WTC11 (cell line): ENCODE measurements around the gene PLEKHN1. TPM values are rescaled to one million over a fixed set of nuclear protein-coding genes. Genes with fewer than 3 reads are reported as not detected.
A peak's percentile ranks its signal among the peaks of the same experiment; 100 is the strongest.

ENCODE experiments used
- ATAC-seq: fragments of 200-7000 bp; cut with Tn5 transposase; 2 replicates; pipeline ENCODE4 v1.10.0; 2021; ENCODE audit warnings: mild to moderate bottlenecking, moderate library complexity
- CTCF ChIA-PET: fragments of 300-600 bp; sonication (Branson Sonifier 250); formaldehyde crosslinking; loops from one replicate; lab custom pipeline; 2021; ENCODE audit warnings: antibody characterized with exemption; lab: Charles Lee
- POLR2A ChIA-PET: fragments of 350-600 bp; sonication (Branson Sonifier 250); formaldehyde crosslinking; loops from one replicate; lab custom pipeline; 2021; ENCODE audit warnings: antibody characterized with exemption; lab: Charles Lee
- DNase-seq: peaks from one replicate; pipeline ENCODE4 v3.0.0; 2021; ENCODE audit warnings: low spot score
- H3K27ac Mint-ChIP-seq: 2 replicates; pipeline ENCODE4 v1.8.0; 2021; ENCODE audit warnings: mixed read lengths
- H3K27me3 Mint-ChIP-seq: 2 replicates; pipeline ENCODE4 v1.8.0; 2021; ENCODE audit warnings: low read depth, mild to moderate bottlenecking, moderate library complexity, mixed read lengths
- H3K36me3 Mint-ChIP-seq: 2 replicates; pipeline ENCODE4 v1.8.0; 2021; ENCODE audit warnings: mixed read lengths
- H3K4me1 Mint-ChIP-seq: 2 replicates; pipeline ENCODE4 v1.8.0; 2022; ENCODE audit warnings: mixed read lengths
- H3K4me3 Mint-ChIP-seq: 2 replicates; pipeline ENCODE4 v1.8.0; 2021; ENCODE audit warnings: mild to moderate bottlenecking, moderate library complexity, mixed read lengths
- H3K9me3 Mint-ChIP-seq: 2 replicates; pipeline ENCODE4 v1.8.0; 2021; ENCODE audit warnings: mixed read lengths
- AR ChIP-seq: fragments of 250-450 bp; sonication (Bioruptor Pico); IDR thresholded peaks from 2 replicates; pipeline ENCODE4 v1.9.0; 2021; ENCODE audit warnings: mild to moderate bottlenecking
- ATF3 ChIP-seq: sonication (generic); formaldehyde crosslinking; conservative IDR thresholded peaks from 2 replicates; pipeline ENCODE4 v1.8.1; 2022; ENCODE audit warnings: mild to moderate bottlenecking, missing genetic modification reagents
- CREB1 ChIP-seq: sonication (generic); formaldehyde crosslinking; IDR thresholded peaks from 2 replicates; pipeline ENCODE4 v1.8.0; 2023; ENCODE audit warnings: mild to moderate bottlenecking, missing genetic modification reagents
- CREM ChIP-seq: sonication (generic); formaldehyde crosslinking; IDR thresholded peaks from 2 replicates; pipeline ENCODE4 v1.8.1; 2022; ENCODE audit warnings: mild to moderate bottlenecking, missing genetic modification reagents, moderate library complexity
- E2F4 ChIP-seq: sonication (generic); formaldehyde crosslinking; IDR thresholded peaks from 2 replicates; pipeline ENCODE4 v1.8.1; 2022; ENCODE audit warnings: low read depth, mild to moderate bottlenecking, moderate library complexity, missing genetic modification reagents, borderline replicate concordance
- ELF4 ChIP-seq: sonication (generic); formaldehyde crosslinking; IDR thresholded peaks from 2 replicates; pipeline ENCODE4 v1.8.1; 2022; ENCODE audit warnings: low read depth, mild to moderate bottlenecking, moderate library complexity, missing genetic modification reagents
- FOXP1 ChIP-seq: sonication (generic); formaldehyde crosslinking; IDR thresholded peaks from 2 replicates; pipeline ENCODE4 v1.8.0; 2022; ENCODE audit warnings: missing genetic modification reagents, mild to moderate bottlenecking, moderate library complexity, borderline replicate concordance
- FOXP4 ChIP-seq: sonication (generic); formaldehyde crosslinking; IDR thresholded peaks from 2 replicates; pipeline ENCODE4 v1.8.0; 2022; ENCODE audit warnings: mild to moderate bottlenecking, missing genetic modification reagents
- IRF1 ChIP-seq: sonication (generic); formaldehyde crosslinking; IDR thresholded peaks from 2 replicates; pipeline ENCODE4 v1.8.0; 2023; ENCODE audit warnings: missing genetic modification reagents
- IRF2 ChIP-seq: sonication (generic); formaldehyde crosslinking; IDR thresholded peaks from 2 replicates; pipeline ENCODE4 v1.8.0; 2022; ENCODE audit warnings: low read depth, missing genetic modification reagents, borderline replicate concordance
- JAZF1 ChIP-seq: fragments of 250-450 bp; sonication (Bioruptor Pico); IDR thresholded peaks from 2 replicates; pipeline ENCODE4 v1.9.0; 2021; ENCODE audit warnings: moderate library complexity, mild to moderate bottlenecking, inconsistent platforms
- SMAD3 ChIP-seq: sonication (generic); formaldehyde crosslinking; IDR thresholded peaks from 2 replicates; pipeline ENCODE4 v1.8.0; 2022; ENCODE audit warnings: missing genetic modification reagents, mild to moderate bottlenecking, borderline replicate concordance
- STAT6 ChIP-seq: sonication (generic); formaldehyde crosslinking; conservative IDR thresholded peaks from 2 replicates; pipeline ENCODE4 v1.8.1; 2023; ENCODE audit warnings: mild to moderate bottlenecking, low read depth, missing genetic modification reagents, moderate library complexity
- USF2 ChIP-seq: sonication (generic); formaldehyde crosslinking; IDR thresholded peaks from 2 replicates; pipeline ENCODE4 v1.8.1; 2023; ENCODE audit warnings: mild to moderate bottlenecking, missing genetic modification reagents, moderate library complexity
- ZBTB43 ChIP-seq: sonication (generic); formaldehyde crosslinking; IDR thresholded peaks from 2 replicates; pipeline ENCODE4 v1.8.1; 2023; ENCODE audit warnings: mild to moderate bottlenecking, missing genetic modification reagents
- ZNF138 ChIP-seq: sonication (generic); formaldehyde crosslinking; conservative IDR thresholded peaks from 2 replicates; pipeline ENCODE4 v1.8.1; 2022; ENCODE audit warnings: mild to moderate bottlenecking, moderate library complexity, missing genetic modification reagents
- ZNF232 ChIP-seq: sonication (generic); formaldehyde crosslinking; IDR thresholded peaks from 2 replicates; pipeline ENCODE4 v1.8.0; 2022; ENCODE audit warnings: mild to moderate bottlenecking, missing genetic modification reagents
- ZNF281 ChIP-seq: sonication (generic); formaldehyde crosslinking; IDR thresholded peaks from 2 replicates; pipeline ENCODE4 v1.8.0; 2023; ENCODE audit warnings: mild to moderate bottlenecking, missing genetic modification reagents
- ZNF396 ChIP-seq: fragments of 250-450 bp; sonication (Bioruptor Pico); IDR thresholded peaks from 2 replicates; pipeline ENCODE4 v1.8.0; 2021; ENCODE audit warnings: mild to moderate bottlenecking, moderate library complexity, borderline replicate concordance
- total RNA-seq: library from RNA; stranded (reverse); gene quantifications from 3 replicates; pipeline ENCODE4 v1.2.3, GENCODE V29; 2021

The PLEKHN1 gene
- total RNA-seq, 1 experiment from 2014 or later, result 3.4 TPM

- TF ChIP-seq FOXP4 (CRISPR knock-in tag) (no peak), ZNF232 (CRISPR knock-in tag) (no peak)
- POLR2A ChIA-PET, result no interaction called here
- Mint-ChIP-seq H3K4me3 (no peak overlapping the region), H3K27ac (no peak overlapping the region), H3K4me1 (no peaks in the 10 kb centered on the region), H3K27me3 (no peaks in the 10 kb centered on the region), H3K9me3 (no peaks in the 10 kb centered on the region), H3K36me3 (peaks cover 48% of the 10 kb centered on the region)
- ATAC-seq, result no peak
- CTCF ChIA-PET, result interaction anchor here (1.0 to 2.4 kb wide), 4 partner anchors 10 to 82 kb away, joined by 3 to 28 read pairs (median 4); no protein-coding TSS in a partner anchor
- no peak for DNase-seq
Observed at GRCh38 chr1:950881-951280, 15.4 kb upstream of the PLEKHN1 start.

GRCh38 chr1:951364-951763, 14.9 kb upstream of the PLEKHN1 start:
- CTCF ChIA-PET, result interaction anchor here (0.6 to 2.4 kb wide), 9 partner anchors 10 to 82 kb away, joined by 3 to 28 read pairs (median 5); partner anchors contain the start of gene SAMD11
- POLR2A ChIA-PET, result no interaction called here
- no peak overlapping the region for H3K4me3 Mint-ChIP-seq

More at GRCh38 chr1:951364-951763, 14.9 kb upstream of the PLEKHN1 start:
- peak; percentile 52 for DNase-seq
- Mint-ChIP-seq H3K27me3 (no peaks in the 10 kb centered on the region), H3K27ac (no peak overlapping the region), H3K4me1 (no peaks in the 10 kb centered on the region), H3K9me3 (no peaks in the 10 kb centered on the region), H3K36me3 (peaks cover 51% of the 10 kb centered on the region)
- TF ChIP-seq ZNF281 (CRISPR knock-in tag) (no peak), SMAD3 (CRISPR knock-in tag) (no peak), JAZF1 (CRISPR knock-in tag) (no peak), IRF1 (CRISPR knock-in tag) (no peak), ZNF396 (CRISPR knock-in tag) (no peak), STAT6 (no peak), FOXP1 (CRISPR knock-in tag) (no peak), ZBTB43 (CRISPR knock-in tag) (no peak), CREM (CRISPR knock-in tag) (no peak), IRF2 (CRISPR knock-in tag) (no peak), ZNF138 (CRISPR knock-in tag) (no peak), CREB1 (no peak), ATF3 (CRISPR knock-in tag) (no peak), ZNF232 (CRISPR knock-in tag) (no peak), USF2 (CRISPR knock-in tag) (no peak), AR (CRISPR knock-in tag) (no peak), E2F4 (no peak), ELF4 (CRISPR knock-in tag) (no peak)
- ATAC-seq, result peak; percentile 84
